Peyer's patch (tissue), 4 donors: ENCODE data around the gene FAM170B.

ENCODE experiments used
- POLR2A ChIP-seq, 2 donors: fragments of 450-650 bp; IDR thresholded peaks; one replicate each; pipeline ENCODE4 v1.5.1; 2017; ENCODE audit warnings: antibody characterized with exemption in 2 of 2, mild to moderate bottlenecking in 2 of 2, moderate library complexity in 2 of 2
- TF ChIP-seq, protein P1 (sequence below), 6 experiments: fragments of 450-650 bp in 4 of 6; fragments of 200-600 bp in 2 of 6; sonication (generic) in 1 of 6; IDR thresholded peaks; one replicate each; pipeline ENCODE4 v1.5.1; 2017 to 2019; ENCODE audit warnings: antibody characterized with exemption in 6 of 6, mild to moderate bottlenecking in 3 of 6, moderate library complexity in 1 of 6

DNA sequence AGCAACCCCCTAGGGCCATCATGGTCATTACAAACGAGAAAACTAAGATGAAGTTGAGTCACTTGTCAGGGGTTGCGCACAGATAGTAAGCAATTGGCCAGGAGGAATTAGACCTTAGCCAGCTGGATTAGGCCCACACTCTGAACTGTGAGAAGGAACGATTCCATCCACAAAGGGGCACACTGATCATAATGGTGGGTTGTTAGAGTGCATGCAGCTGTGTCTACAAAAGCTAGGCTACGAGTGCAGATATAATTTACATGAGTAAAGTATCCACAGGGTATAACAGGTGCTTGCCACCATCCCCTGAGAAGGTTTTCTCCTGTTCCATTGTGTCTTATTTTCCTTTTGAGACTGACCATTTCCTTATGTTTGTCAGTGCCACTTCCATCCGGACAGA, 16.6 kb upstream of the FAM170B start:
- TF ChIP-seq, protein P1, sequence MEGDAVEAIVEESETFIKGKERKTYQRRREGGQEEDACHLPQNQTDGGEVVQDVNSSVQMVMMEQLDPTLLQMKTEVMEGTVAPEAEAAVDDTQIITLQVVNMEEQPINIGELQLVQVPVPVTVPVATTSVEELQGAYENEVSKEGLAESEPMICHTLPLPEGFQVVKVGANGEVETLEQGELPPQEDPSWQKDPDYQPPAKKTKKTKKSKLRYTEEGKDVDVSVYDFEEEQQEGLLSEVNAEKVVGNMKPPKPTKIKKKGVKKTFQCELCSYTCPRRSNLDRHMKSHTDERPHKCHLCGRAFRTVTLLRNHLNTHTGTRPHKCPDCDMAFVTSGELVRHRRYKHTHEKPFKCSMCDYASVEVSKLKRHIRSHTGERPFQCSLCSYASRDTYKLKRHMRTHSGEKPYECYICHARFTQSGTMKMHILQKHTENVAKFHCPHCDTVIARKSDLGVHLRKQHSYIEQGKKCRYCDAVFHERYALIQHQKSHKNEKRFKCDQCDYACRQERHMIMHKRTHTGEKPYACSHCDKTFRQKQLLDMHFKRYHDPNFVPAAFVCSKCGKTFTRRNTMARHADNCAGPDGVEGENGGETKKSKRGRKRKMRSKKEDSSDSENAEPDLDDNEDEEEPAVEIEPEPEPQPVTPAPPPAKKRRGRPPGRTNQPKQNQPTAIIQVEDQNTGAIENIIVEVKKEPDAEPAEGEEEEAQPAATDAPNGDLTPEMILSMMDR (IDR thresholded peaks at IDR 0.05), result no peak
- TF ChIP-seq POLR2A (IDR thresholded peaks at IDR 0.05), result no peak
